HepG2 (cell line): Measurements from ENCODE around the gene PCED1B. TPM values are rescaled to one million over a fixed set of nuclear protein-coding genes. Genes with fewer than 3 reads are reported as not detected.

Experiments
- CBX2 ChIP-seq, 2 experiments: fragments of 200-600 bp in 1 of 2; sonication (generic); formaldehyde crosslinking in 1 of 2; IDR thresholded peaks; 2 replicates each; pipeline versions ENCODE4 v1.7.0 to v1.8.1; 2018 to 2022; ENCODE audit warnings: low read depth in 2 of 2, low read length in 1 of 2, mild to moderate bottlenecking in 1 of 2, missing genetic modification reagents in 1 of 2
- CHCHD3 ChIP-seq: sonication (generic); formaldehyde crosslinking; IDR thresholded peaks from 2 replicates; pipeline ENCODE4 v1.8.0; 2022; ENCODE audit warnings: mild to moderate bottlenecking, missing genetic modification reagents, moderate library complexity
- GZF1 ChIP-seq: sonication (generic); formaldehyde crosslinking; IDR thresholded peaks from 2 replicates; pipeline ENCODE4 v1.5.1; 2020; ENCODE audit warnings: mild to moderate bottlenecking, missing genetic modification reagents
- IKZF5 ChIP-seq: IDR thresholded peaks from 2 replicates; pipeline ENCODE4 v1.6.1; 2018; ENCODE audit warnings: missing genetic modification reagents, mild to moderate bottlenecking, missing compliant biosample characterization
- MLLT10 ChIP-seq: sonication (generic); formaldehyde crosslinking; IDR thresholded peaks from 2 replicates; pipeline ENCODE4 v1.4.0; 2020; ENCODE audit warnings: missing genetic modification reagents
- PHB2 ChIP-seq: fragments of 450-650 bp; IDR thresholded peaks from 2 replicates; pipeline ENCODE4 v1.6.1; 2018; ENCODE audit not compliant: partially characterized antibody
- SRSF9 ChIP-seq: fragments of 200-400 bp; formaldehyde crosslinking; IDR thresholded peaks from 2 replicates; pipeline ENCODE4 v1.6.1; 2018; ENCODE audit warnings: borderline replicate concordance, mild to moderate bottlenecking, low read depth, low read length; ENCODE audit not compliant: insufficient read depth, poor library complexity, severe bottlenecking
- TARDBP ChIP-seq: sonication (generic); formaldehyde crosslinking; IDR thresholded peaks from 2 replicates; pipeline ENCODE4 v1.8.0; 2022; ENCODE audit warnings: mild to moderate bottlenecking, missing genetic modification reagents
- TFDP2 ChIP-seq: sonication (generic); formaldehyde crosslinking; IDR thresholded peaks from 2 replicates; pipeline ENCODE4 v1.4.0; 2020; ENCODE audit warnings: missing genetic modification reagents
- ZBTB1 ChIP-seq: sonication (generic); formaldehyde crosslinking; IDR thresholded peaks from 2 replicates; pipeline ENCODE4 v1.4.0; 2020; ENCODE audit warnings: missing genetic modification reagents, borderline replicate concordance
- ZBTB20 ChIP-seq: sonication (generic); formaldehyde crosslinking; IDR thresholded peaks from 2 replicates; pipeline ENCODE4 v1.8.1; 2023; ENCODE audit warnings: missing genetic modification reagents, low read depth, mild to moderate bottlenecking, borderline replicate concordance
- ZBTB25 ChIP-seq: IDR thresholded peaks from 2 replicates; pipeline ENCODE4 v1.6.1; 2018; ENCODE audit warnings: missing genetic modification reagents
- ZBTB4 ChIP-seq: sonication (generic); formaldehyde crosslinking; IDR thresholded peaks from 2 replicates; pipeline ENCODE4 v1.4.0; 2020; ENCODE audit warnings: missing genetic modification reagents, mild to moderate bottlenecking, borderline replicate concordance
- ZBTB43 ChIP-seq: sonication (generic); formaldehyde crosslinking; conservative IDR thresholded peaks from 2 replicates; pipeline ENCODE4 v1.4.0; 2020; ENCODE audit warnings: missing genetic modification reagents
- ZNF253 ChIP-seq: sonication (generic); formaldehyde crosslinking; IDR thresholded peaks from 2 replicates; pipeline ENCODE4 v1.8.0; 2022; ENCODE audit warnings: mild to moderate bottlenecking, missing genetic modification reagents, borderline replicate concordance
- ZNF264 ChIP-seq: sonication (generic); formaldehyde crosslinking; IDR thresholded peaks from 2 replicates; pipeline ENCODE4 v1.4.0; 2020; ENCODE audit warnings: missing genetic modification reagents
- ZNF296 ChIP-seq: sonication (generic); formaldehyde crosslinking; conservative IDR thresholded peaks from 2 replicates; pipeline ENCODE4 v1.5.0; 2020; ENCODE audit warnings: mild to moderate bottlenecking, missing genetic modification reagents
- ZNF3 ChIP-seq: IDR thresholded peaks from 2 replicates; pipeline ENCODE4 v1.7.0; 2017; ENCODE audit warnings: inconsistent platforms
- ZNF577 ChIP-seq: sonication (generic); formaldehyde crosslinking; IDR thresholded peaks from 2 replicates; pipeline ENCODE4 v1.4.0; 2020; ENCODE audit warnings: mild to moderate bottlenecking, low read depth, missing genetic modification reagents, borderline replicate concordance
- ZNF619 ChIP-seq: sonication (generic); formaldehyde crosslinking; IDR thresholded peaks from 2 replicates; pipeline ENCODE4 v1.4.0; 2020; ENCODE audit warnings: mild to moderate bottlenecking, missing genetic modification reagents
- ZNF724P ChIP-seq: sonication (generic); formaldehyde crosslinking; IDR thresholded peaks from 2 replicates; pipeline ENCODE4 v1.8.0; 2022; ENCODE audit warnings: missing genetic modification reagents, borderline replicate concordance
- polyA plus RNA-seq, 8 experiments: library from polyadenylated mRNA; depleted of rRNA in 3 of 8; stranded (reverse) in 7 of 8; unstranded in 1 of 8; fragments of >200 nt; fragmentation: Illumina TruSeq in 4 of 8; extraction: Trizol in 4 of 8; gene quantifications; 2 replicates each; pipeline versions ENCODE4 v1.2.1 to v1.2.3, GENCODE V29; 2011 to 2016; ENCODE audit warnings: low read depth in 4 of 8, missing spikeins in 1 of 8, mixed read lengths in 1 of 8; ENCODE audit not compliant: insufficient read depth in 1 of 8
- total RNA-seq, 5 experiments: library from RNA; depleted of rRNA; stranded (reverse); fragments of >200 nt; fragmentation: Illumina TruSeq; extraction: Trizol; gene quantifications; 2 replicates each; pipeline ENCODE4 v1.2.3, GENCODE V29; 2016; ENCODE audit warnings: low read depth in 1 of 5

PCED1B gene
- total and polyA plus RNA-seq, 2 of the 13 experiments (the other 11 are each of a cell fraction or from before 2014, with no cell fraction given), result 0.11 to 0.37 TPM

GRCh38 chr12:47221256-47222023 lies 142.0 kb downstream of the PCED1B start (continued):
- no peak for TF ChIP-seq ZBTB25 (CRISPR knock-in tag)
- TF ChIP-seq IKZF5 (CRISPR knock-in tag), result no peak
- no peak for TF ChIP-seq PHB2
- no peak for TF ChIP-seq ZBTB4 (CRISPR knock-in tag)
- peak; percentile 40; the same call in 1 of the 2 replicates for TF ChIP-seq ZNF3 (CRISPR knock-in tag)
- no peak for TF ChIP-seq ZNF724P (CRISPR knock-in tag)
- no peak for TF ChIP-seq ZBTB43
- no peak for TF ChIP-seq ZNF577
- peak; percentile 64; the same call in 1 of the 2 replicates for TF ChIP-seq TARDBP (CRISPR knock-in tag)
- TF ChIP-seq GZF1, result no peak
- TF ChIP-seq ZNF619 (CRISPR knock-in tag), result no peak
- TF ChIP-seq ZNF296 (CRISPR knock-in tag), result no peak
- no peak for TF ChIP-seq ZNF253
- no peak for TF ChIP-seq SRSF9
- TF ChIP-seq ZBTB1 (CRISPR knock-in tag), result no peak
- TF ChIP-seq TFDP2 (CRISPR knock-in tag), result no peak
- no peak for TF ChIP-seq CBX2 (IDR thresholded peaks at IDR 0.05; ENCODE audit: low read depth, low read length)
- no peak for TF ChIP-seq CBX2 (CRISPR knock-in tag; IDR thresholded peaks at IDR 0.05; ENCODE audit: low read depth)
- no peak for TF ChIP-seq CHCHD3
- no peak for TF ChIP-seq MLLT10 (CRISPR knock-in tag)
- TF ChIP-seq ZNF264 (CRISPR knock-in tag), result no peak
- no peak for TF ChIP-seq ZBTB20
